Pons (tissue), 1 donor: ENCODE results near the gene SGPP1.
"Not testable (repeated sequence)": the region's sequence is repeated elsewhere in the genome, so short reads cannot be mapped to it uniquely, and the experiment has no call there.

Source experiments
- DNase-seq: peaks from one replicate; pipeline ENCODE4 v3.0.0-alpha.2; 2016; ENCODE audit warnings: low spot score

Gene SGPP1

GRCh38 chr14:63672417-63673180, 55.3 kb downstream of the SGPP1 start:
- no peak for DNase-seq

GRCh38 chr14:63671987-63672386, 55.9 kb downstream of the SGPP1 start:
- DNase-seq = no peak

GRCh38 chr14:63670692-63671091, 57.2 kb downstream of the SGPP1 start:
- no peak for DNase-seq

GRCh38 chr14:63666335-63666734, 61.5 kb downstream of the SGPP1 start:
- DNase-seq = no peak

GRCh38 chr14:63663428-63664341, 64.2 kb downstream of the SGPP1 start:
- no peak for DNase-seq

GRCh38 chr14:63662776-63663175, 65.1 kb downstream of the SGPP1 start:
- DNase-seq = no peak

GRCh38 chr14:63661881-63662280, 66.0 kb downstream of the SGPP1 start:
- not testable (repeated sequence) for DNase-seq

- DNase-seq = peak; percentile 97
Observed at GRCh38 chr14:63659726-63660125, 68.1 kb downstream of the SGPP1 start.

GRCh38 chr14:63656194-63656593, 71.7 kb downstream of the SGPP1 start:
- DNase-seq = no peak

- DNase-seq = no peak
Observed at GRCh38 chr14:63654936-63655335, 72.9 kb downstream of the SGPP1 start.

GRCh38 chr14:63654346-63654745, 73.5 kb downstream of the SGPP1 start:
- no peak for DNase-seq

- DNase-seq = no peak
Observed at GRCh38 chr14:63652406-63652805, 75.5 kb downstream of the SGPP1 start.

GRCh38 chr14:63650256-63650952, 77.5 kb downstream of the SGPP1 start:
- no peak for DNase-seq

GRCh38 chr14:63647696-63648410, 80.0 kb downstream of the SGPP1 start:
- no peak for DNase-seq

- no peak for DNase-seq
Observed at GRCh38 chr14:63644741-63645140, 83.1 kb downstream of the SGPP1 start.

- DNase-seq = no peak
Observed at GRCh38 chr14:63642656-63643382, 85.0 kb downstream of the SGPP1 start.

- peak; percentile 100 for DNase-seq
Observed at GRCh38 chr14:63642229-63642611, 85.6 kb downstream of the SGPP1 start.

- peak; percentile 100 for DNase-seq
Observed at GRCh38 chr14:63641473-63642228, 86.2 kb downstream of the SGPP1 start, which contains the start of gene WDR89. WDR89 (minus strand) TSS chr14:63641871; CDS start chr14:63599942, 41,929 bp downstream.

GRCh38 chr14:63638493-63638892, 89.4 kb downstream of the SGPP1 start:
- DNase-seq = no peak

GRCh38 chr14:63636094-63636635, 91.7 kb downstream of the SGPP1 start:
- not testable (repeated sequence) for DNase-seq
